Stimulated activated CD4-positive, alpha-beta T cell treated with anti-CD3 and anti-CD28 coated beads, Interleukin-15, amount 100 ng/mL, for 1 hour (primary cell): ENCODE results near the gene PDE4D.

ENCODE experiments used
- DNase-seq, 2 donors: peaks; one replicate each; pipeline ENCODE4 v3.0.0-alpha.2; 2020; ENCODE audit warnings: low read depth in 1 of 2, low spot score in 1 of 2

The PDE4D gene

DNA sequence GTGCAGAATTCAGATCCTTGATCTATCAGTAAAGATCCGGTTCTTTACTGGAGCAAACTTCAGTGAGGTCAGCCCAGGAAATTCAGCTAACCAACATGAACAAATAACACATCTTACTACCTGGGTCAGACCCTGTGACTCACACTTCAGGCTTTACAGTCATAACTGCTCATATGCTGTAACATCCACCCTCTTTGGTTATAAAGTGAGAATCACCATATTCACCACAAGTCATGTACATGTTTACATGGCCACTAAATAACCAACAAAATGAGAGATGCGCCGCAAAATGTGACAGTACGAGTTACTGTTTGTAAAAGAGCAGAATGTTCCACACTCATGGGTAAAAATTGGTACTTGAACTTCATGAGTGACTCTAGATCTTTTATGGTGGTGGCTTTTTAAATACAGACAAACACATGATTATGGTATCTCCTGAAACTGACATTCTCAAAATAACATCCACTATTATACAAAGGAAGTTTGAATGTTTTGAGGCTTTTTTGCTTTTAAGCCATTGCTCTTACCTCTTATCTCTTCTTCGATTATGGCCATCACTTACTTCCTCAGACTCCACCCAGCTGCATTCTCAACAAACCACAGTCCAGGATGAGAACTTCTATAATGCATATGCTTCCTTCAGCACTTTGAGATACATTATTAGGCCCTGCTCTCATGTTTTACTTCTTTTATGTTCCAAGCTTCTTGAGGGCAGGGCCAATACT, 794.1 kb downstream of the PDE4D start:
- DNase-seq, result no peak

DNA sequence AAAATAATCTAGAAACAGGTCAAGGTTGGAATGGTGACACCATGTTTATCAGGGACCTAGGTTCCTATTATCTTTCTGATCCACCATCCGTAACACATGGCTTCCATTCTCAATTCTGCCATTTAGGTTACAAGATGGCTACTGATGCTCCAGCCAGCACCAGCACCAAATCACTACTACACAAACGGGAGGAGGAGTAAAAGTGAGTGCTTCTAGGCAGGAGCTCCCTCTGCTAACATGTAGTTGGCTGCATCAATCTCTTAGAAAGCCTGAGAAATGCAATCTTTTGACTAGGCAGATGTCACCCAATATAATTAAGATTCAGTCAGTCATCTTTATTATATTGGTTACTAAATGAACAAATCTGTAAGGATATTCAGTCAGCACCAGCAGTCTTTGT, 794.8 kb downstream of the PDE4D start:
- no peak for DNase-seq

DNA sequence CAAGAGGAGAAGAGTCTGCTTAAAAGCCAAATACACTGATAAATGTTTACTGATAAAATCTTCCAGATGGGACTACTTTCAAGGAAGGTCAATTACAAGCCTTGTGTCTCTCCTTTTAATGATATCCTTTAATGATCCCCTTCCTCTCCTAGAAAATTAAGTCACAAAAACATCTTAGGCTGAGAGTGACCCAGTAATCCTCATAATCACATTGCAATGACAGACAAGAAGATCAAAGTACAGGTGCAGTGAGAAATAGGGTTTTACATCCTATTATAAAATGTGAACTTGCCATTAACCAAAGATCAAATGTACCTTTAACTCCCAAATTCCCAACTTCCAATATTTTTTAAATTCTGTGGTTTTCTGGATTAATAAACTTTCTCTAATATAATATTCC, 795.8 kb downstream of the PDE4D start:
- no peak for DNase-seq

DNA sequence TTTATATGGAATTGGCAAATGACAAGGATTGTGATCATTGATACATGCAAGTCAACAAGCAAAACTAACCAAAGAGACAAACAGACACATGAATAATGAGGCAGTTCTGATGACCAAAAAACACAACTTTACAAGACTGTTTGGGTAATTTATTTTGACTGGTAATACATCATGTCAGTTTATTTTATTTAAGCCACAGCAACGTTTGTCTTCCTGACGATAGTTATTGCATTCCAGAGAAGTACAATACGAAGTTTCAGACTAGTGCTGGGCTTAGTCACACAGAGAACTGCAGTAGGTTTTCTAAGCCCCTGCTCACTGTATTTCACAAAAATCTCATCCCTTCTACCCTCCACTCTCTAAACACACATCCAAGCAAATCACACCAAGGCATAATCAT, 796.4 kb downstream of the PDE4D start:
- DNase-seq, result no peak

DNA sequence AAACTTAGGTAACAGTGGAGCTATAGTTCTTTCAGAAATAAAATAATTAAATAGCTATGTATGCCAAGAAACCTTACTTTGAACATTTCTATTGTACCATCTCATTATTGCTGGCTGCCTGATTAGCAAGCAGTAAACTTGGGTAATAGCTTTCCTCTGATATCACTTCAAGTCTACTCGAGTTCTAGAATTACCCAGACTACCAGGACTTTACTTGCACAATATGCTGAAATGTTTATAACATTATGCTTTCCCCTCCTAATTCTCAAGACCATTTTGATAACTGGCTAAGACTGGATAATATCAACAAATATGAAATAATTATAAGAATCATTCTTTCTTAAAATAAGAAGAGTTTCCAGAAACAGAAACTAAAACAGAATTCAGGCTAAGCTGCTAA, 798.0 kb downstream of the PDE4D start:
- no peak for DNase-seq

DNA sequence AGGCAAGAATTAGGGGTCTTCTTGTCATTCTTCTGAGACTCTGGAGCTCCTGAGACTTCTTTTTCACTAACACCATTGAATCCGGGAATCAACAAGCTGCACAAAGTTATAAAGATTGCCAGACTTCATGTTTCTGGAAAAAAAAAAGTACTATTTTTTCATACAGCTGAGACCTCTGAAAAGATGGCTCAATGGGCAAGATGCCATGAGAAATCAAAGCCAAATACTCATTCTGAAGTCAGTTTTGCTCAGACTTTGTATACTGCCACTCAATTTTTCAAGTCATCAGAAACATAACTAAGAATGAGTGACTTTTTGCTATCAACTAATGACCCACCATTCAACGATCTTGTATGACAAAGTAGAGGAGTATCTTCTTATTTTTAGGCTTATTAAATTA, 798.7 kb downstream of the PDE4D start:
- DNase-seq, result no peak

DNA sequence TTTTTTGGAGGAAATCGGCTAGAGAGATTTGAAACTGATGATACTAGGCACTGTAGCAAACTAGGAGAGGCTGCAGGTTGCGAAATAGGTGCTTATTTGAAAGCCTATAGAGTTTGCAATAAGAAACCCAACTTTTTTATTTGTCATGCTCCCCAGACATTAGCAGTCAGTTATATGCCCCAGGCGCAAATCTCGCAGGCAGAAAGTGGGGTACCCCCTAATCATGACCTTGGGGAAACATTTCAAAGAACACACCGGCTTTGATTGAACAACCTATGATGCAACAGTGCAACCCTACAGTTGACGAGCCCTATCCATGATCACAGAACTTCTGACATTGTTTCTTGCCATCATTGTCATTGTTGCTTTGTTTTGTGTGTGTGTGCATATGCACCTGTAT, 800.2 kb downstream of the PDE4D start:
- no peak for DNase-seq

DNA sequence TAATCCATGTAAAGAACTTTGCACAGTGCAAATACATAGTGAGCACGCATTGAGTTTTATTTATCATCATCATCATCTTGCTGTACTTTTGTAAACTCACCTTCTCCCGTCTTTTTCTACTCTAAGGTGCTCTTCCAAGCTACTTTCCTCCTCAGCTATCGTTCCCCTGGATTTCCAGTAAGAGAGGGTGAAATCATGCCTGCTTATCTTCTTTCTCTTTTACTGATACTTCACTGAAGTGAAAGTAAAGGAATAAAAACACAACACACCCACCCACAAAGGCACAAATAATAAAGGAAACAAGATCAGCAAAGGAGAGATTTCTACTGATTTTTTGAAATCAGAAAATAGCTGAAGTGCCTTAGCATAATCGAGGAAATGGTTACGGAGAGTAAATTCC, 800.8 kb downstream of the PDE4D start:
- no peak for DNase-seq

DNA sequence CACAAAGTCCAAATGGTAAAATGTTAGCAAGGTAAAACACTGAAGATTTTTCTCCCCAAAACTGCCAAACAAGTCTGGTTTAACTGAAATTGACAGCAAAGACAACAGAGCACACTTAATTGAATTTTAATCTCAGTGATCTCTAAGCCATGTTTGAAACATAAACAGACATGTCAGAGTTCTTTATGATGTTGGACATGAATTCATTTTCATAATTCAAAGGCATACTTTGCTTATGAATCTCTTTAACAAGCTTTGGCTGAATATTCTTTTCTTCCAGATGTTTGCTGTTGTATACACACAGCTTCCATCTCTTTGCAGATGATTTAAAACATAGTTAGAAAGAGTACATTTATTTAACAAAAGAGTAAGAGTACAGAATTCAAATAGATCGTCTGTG, 801.6 kb downstream of the PDE4D start:
- no peak for DNase-seq

DNA sequence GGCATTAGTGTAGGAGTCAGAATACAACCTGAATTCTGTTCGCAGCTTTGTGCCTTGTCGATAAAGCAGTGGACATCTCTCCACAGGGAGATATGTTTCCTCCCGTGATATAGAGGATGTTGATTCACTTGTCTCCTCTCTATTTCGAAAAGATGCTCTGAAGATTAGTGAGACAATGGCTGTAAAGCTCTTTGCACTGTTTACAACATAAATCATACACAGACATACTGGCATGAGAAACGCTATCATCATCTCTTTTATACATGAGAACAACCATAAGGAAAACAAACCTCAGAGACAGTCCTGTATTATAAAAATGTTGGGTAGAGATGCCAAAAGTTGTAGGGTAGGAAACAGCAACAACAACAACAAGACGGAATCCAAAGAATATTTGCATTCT, 803.2 kb downstream of the PDE4D start:
- DNase-seq, result no peak

DNA sequence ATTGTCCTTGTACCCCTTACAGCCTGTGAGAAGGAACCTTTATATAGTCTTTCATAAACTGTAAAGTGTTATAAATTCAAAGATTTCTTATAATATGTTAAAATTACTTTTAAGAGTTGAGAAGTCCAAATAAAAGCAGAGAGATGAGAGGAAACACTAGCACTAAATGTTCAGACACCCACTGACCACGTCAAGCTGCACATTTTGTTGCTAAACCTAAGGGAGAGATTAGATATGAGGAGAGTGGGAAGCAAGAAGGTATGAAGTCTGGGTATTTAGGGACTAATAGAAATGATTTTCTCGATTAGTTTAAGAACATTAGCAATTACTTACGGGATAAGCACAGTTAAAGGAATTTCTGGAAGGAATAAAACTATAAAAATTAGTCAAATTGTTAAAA, 803.8 kb downstream of the PDE4D start:
- DNase-seq, result no peak

DNA sequence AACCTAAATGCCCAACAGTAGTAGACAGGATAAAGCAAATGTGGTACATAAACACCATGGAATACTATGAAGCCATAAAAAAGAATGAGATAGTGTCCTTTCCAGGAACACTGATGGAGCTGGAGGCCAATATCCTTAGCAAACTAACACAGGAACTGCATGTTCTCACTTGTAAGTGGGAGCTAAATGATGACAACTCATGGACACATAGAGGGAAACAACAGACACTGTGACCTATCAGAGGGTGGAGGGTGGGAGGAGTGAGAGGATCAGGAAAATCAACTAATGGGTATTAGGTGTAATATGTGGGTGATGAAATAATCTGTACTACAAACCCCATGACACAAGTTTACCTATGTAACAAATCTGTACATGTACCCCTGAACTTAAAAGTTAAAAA, 805.0 kb downstream of the PDE4D start:
- no peak for DNase-seq

DNA sequence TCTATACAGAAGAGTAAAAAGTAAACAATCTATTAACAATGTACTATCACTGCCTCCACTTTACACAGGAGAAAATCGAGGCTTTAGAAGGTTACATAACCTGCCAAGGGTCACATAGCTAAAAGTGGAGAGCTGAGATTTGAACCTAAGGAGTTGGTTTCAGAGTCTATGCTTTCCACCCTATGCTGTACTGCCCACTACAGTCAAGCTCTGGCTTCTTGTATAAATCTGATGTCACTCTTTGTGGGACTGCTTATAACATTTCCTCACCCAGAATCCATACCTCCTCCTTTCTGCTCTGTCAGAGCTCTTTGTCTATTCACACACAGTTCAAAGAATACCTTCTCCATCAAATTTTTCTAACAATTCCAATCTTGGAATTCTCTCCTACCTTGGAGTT, 807.5 kb downstream of the PDE4D start:
- DNase-seq, result no peak

DNA sequence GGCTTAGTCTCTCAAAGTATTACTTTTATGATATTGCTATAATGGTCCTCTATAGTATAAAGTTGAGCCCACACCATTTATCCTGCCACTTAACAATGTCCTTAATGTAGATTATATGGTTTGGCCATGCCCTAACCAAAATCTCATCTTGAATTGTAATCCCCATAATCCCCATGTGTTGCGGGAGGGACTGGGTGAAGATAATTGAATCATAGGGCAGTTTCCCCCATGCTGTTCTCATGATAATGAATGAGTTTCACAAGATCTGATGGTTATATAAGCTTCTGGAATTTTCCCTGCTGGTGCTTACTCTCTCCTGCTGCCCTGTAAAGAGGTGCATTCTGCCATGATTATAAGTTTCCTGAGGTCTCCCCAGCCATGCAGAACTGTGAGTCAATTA, 811.8 kb downstream of the PDE4D start:
- DNase-seq, result no peak

DNA sequence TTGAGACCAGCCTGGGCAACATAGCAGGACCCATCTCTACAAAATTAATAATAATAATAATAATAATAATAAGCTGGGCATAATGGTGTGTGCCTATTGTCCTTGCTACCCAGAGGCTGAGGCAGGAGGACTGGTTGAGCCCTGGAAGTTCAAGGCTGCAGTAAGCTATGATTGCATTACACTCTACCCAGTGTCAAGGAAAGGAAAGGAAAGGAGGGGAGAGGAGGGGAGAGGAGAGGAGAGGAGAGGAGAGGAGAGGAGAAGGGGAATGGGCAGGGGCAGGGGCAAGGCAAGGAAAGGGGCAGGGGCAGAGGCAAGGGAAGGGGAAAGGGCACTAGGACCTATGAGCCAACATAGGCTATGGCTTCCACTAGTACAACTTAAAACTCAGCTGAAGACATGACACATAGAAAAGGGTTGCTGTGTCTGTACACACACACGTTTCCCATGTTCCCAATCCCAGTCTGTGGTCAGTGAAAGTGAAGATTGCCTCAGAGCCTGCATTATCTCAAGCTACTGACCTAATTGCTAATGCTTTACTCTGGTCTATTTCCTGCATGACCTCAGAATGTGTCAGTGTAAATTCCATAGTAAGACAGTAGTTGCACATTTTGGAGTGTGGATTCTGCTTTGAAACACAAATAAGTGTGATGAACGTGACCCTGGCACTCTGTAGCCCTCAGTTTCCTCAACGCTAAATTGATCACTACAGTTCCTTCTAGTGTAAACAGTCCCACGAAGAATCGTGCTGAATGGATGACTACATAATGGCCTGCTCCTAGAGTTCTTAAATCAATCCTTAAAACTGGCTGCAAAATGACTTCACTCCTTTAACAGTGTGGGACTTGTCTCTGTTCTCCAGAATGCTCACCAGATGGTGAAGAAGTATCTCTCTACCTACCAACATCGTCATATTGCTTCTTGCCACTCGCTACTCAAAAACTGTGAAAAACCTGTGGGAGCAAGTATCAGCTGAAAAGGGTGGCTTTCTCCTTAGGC, 813.6 kb downstream of the PDE4D start:
- no peak for DNase-seq

DNA sequence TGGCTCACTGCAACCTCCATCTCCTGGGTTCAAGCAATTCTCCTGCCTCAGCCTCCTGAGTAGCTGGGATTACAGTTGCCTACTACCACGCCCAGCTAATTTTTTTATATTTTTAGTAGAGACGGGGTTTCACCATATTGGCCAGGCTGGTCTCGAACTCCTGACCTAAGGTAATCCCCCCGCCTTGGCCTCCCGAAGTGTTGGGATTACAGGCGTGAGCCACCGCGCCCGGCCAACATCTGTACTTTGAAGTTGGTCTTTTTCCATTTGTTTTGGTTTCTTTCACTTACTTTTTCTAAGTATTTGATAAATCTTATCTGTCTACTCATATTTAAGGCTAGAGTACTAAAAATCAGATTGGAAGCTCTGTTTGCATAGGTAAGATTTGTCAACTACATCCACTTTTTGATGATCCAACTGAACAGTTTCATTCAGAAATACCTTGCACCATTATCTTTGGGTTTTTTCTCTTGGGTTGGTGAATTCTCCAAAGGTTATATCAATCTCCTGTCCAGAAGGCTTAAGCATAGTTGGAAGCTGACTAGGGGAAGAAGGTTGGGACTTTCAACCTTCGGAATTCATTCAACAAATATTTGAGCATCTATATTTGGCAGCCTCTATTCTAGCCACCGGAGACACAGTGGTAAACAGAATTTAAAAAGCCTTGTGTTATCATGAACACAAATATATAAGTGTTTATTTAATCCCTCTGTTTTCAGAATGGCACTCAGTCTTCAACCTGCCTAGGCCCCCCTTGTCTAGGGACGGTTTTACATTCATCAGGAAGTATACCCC, 821.6 kb downstream of the PDE4D start:
- no peak for DNase-seq

DNA sequence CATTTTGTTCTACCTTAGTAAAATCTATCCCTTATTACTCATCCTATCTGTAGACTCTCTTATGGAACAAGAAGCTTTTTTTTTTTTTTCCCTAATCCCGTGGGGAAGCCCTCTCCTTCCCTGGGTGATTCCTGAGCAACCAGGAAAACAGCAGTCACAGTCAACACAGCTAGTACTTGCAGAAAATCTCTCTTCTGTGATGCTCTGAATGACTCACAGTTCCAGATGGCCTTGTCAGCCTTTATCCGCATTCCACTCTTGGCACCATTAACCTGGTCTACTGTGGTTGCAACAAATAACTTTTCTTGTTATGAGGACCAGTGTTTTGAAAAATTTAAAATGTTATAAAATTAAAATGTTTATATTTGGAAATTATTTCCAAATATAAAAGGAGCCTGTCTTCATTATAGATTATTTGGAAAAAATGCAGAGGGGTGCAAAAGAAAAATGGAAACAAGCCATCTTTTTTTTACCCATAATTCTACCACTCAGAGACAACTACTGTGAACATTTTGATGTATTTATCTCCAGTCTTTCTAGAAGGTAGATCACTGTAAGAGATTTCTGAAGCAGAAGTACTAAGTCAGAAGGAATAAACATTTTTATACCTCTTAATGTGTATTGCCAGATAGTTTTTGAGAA, 824.0 kb downstream of the PDE4D start:
- DNase-seq, result no peak

DNA sequence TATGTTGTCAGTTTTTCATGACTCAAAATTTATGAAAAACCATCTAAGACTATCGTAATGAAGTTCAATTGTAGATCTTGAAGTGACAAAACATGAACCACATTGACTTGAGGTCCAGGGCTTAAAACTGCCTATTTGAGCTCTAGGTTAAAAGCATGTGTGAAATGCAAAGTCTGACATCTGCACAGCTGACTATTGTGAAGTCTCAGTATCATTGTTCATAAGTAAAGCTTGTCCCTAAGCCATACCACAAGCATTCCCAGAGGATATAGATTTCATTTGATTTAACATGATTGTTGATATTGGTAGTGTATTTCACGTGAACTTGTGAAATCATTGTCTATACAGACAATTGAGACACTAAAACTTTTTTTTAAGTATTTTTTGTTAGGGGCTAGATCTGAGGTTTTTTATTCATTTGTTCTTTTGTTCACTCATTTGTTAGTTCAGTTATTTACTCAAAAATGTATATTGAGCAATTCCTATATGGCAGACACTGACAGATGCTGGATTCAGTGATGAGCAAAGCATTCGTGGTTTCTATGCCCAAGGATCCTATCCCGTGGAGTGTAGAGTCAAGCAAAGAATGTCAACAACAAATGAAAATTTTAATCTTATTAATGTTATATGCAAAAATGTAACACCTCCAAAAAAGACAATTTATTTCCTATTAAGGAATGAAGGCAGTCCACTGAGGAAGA, 825.4 kb downstream of the PDE4D start:
- no peak for DNase-seq

DNA sequence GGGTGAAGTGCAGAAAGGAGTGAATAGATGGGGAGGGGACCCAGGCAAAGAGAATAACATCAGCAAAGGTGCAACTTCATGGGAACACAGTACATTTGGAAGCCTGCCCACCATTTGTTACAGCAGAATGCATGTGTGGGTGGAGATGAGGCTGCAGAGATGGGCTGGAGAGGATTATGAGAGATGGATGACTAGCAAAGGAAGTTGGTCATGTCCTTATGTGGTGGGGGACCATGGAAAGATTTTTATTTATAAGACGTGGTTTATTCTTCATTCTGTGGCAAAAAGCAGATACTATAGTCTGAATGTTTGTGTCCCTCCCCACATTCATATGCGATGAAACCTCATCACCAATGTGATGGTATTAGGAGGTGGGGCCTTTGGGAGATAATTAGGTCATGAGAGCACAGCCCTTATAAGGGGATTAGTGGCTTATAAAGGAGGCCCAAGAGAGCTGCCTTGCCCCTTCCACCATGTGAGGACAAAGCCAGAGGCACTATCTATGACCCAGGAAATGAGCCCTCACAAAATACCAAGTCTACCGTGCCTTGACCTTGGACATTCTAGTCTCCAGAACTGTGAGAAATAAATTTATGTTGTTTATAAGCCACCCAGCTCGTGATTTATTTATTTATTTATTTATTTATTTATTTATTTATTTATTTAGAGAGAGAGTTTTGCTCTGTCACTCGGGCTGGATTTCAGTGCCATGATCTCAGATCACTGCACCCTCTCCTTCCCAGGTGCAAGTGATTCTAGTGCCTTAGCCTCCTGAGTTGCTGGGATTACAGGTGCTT, 827.0 kb downstream of the PDE4D start:
- DNase-seq, result no peak

DNA sequence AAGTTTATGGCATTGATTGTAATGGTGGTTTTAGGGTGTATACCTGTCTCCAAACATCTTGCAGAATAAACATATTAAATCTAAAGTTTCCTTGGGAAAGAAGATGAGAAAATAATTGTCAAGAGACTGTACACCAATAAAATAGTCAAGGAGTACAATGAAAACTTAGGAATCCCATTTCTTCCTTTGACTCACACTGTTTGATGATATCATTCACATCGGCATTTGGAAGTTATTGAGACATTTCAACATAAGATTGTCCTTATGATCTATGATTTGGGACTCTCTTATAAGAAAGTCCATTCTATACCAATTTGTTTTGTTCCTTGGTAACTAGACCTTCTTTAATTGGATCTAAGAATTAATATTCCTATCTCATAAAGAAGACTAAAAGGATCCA, 828.0 kb downstream of the PDE4D start:
- DNase-seq, result no peak
